Measurements from ENCODE around the gene RAPGEF5. TPM values are rescaled to one million over a fixed set of nuclear protein-coding genes. Genes with fewer than 3 reads are reported as not detected.

RAPGEF5 gene
- total and polyA plus RNA-seq, 2 experiments from 2014 or later = 0.21 TPM; not detected in 1

GRCh38 chr7:22157552-22157951 lies 199.4 kb downstream of the RAPGEF5 start:
- no peak for DNase-seq (ENCODE audit: low read depth in 1 of 2, low spot score in 1 of 2)
- Histone ChIP-seq H3K9me3 (ENCODE audit: low read depth) (no peaks in the 10 kb centered on the region), H3K4me3 (no peak overlapping the region), H3K4me1 (ENCODE audit: low read depth) (no peaks in the 10 kb centered on the region), H3K27ac (no peak overlapping the region), H3K36me3 (no peaks in the 10 kb centered on the region), H3K27me3 (no peaks in the 10 kb centered on the region)
- no peak for TF ChIP-seq CTCF (IDR thresholded peaks at IDR 0.05; ENCODE audit: low read depth, low read length)

GRCh38 chr7:22156205-22156604 lies 200.7 kb downstream of the RAPGEF5 start:
- no peak overlapping the region for H3K27ac ChIP-seq
- H3K36me3 ChIP-seq = no peaks in the 10 kb centered on the region
- peak in 1 of 2 donors; percentile 45 for DNase-seq (ENCODE audit: low read depth in 1 of 2, low spot score in 1 of 2)
- H3K4me3 ChIP-seq = no peak overlapping the region
- no peak for TF ChIP-seq CTCF (IDR thresholded peaks at IDR 0.05; ENCODE audit: low read depth, low read length)
- no peaks in the 10 kb centered on the region for H3K9me3 ChIP-seq (ENCODE audit: low read depth)
- no peaks in the 10 kb centered on the region for H3K4me1 ChIP-seq (ENCODE audit: low read depth)
- H3K27me3 ChIP-seq = no peaks in the 10 kb centered on the region

- no peak for TF ChIP-seq CTCF (IDR thresholded peaks at IDR 0.05; ENCODE audit: low read depth, low read length)
- Histone ChIP-seq H3K27me3 (no peaks in the 10 kb centered on the region), H3K9me3 (ENCODE audit: low read depth) (no peaks in the 10 kb centered on the region), H3K27ac (no peak overlapping the region), H3K4me3 (no peak overlapping the region), H3K36me3 (no peaks in the 10 kb centered on the region), H3K4me1 (ENCODE audit: low read depth) (no peaks in the 10 kb centered on the region)
- peak in 1 of 2 donors; percentile 7 for DNase-seq (ENCODE audit: low read depth in 1 of 2, low spot score in 1 of 2)
These were observed 202.8 kb downstream of the RAPGEF5 start for GRCh38 chr7:22154143-22154529.

GRCh38 chr7:22153432-22154142 lies 203.4 kb downstream of the RAPGEF5 start:
- no peak for DNase-seq (ENCODE audit: low read depth in 1 of 2, low spot score in 1 of 2)
- Histone ChIP-seq H3K4me1 (ENCODE audit: low read depth) (no peaks in the 10 kb centered on the region), H3K27me3 (no peaks in the 10 kb centered on the region), H3K4me3 (no peak overlapping the region), H3K9me3 (ENCODE audit: low read depth) (no peaks in the 10 kb centered on the region), H3K27ac (no peak overlapping the region), H3K36me3 (no peaks in the 10 kb centered on the region)
- TF ChIP-seq CTCF (IDR thresholded peaks at IDR 0.05; ENCODE audit: low read depth, low read length) = no peak

GRCh38 chr7:22152690-22153089 lies 204.3 kb downstream of the RAPGEF5 start:
- Histone ChIP-seq H3K36me3 (no peaks in the 10 kb centered on the region), H3K27ac (no peak overlapping the region)
- no peak for DNase-seq (ENCODE audit: low read depth in 1 of 2, low spot score in 1 of 2)

More at GRCh38 chr7:22152690-22153089, 204.3 kb downstream of the RAPGEF5 start:
- no peak for TF ChIP-seq CTCF (IDR thresholded peaks at IDR 0.05; ENCODE audit: low read depth, low read length)
- Histone ChIP-seq H3K4me1 (ENCODE audit: low read depth) (no peaks in the 10 kb centered on the region), H3K27me3 (no peaks in the 10 kb centered on the region), H3K9me3 (ENCODE audit: low read depth) (no peaks in the 10 kb centered on the region), H3K4me3 (no peak overlapping the region)

All from cardiac muscle cell (in vitro differentiated cells and primary cell).